Activated T-cell treated with anti-CD3 and anti-CD28 coated beads, Interleukin-2, amount 50 U/mL, for 48 hours (primary cell): ENCODE data around the gene SLC41A3.
"Not testable (repeated sequence)": the region's sequence is repeated elsewhere in the genome, so short reads cannot be mapped to it uniquely, and the experiment has no call there.

Experiments
- DNase-seq, 2 experiments: peaks; one replicate each; pipeline ENCODE4 v3.0.0-alpha.2; 2020

The SLC41A3 gene

GRCh38 chr3:126025116-126025729 lies 58.7 kb downstream of the SLC41A3 start:
- DNase-seq: peak in 1 of 2 experiments; percentile 4

- no peak for DNase-seq
These were observed 59.7 kb downstream of the SLC41A3 start for GRCh38 chr3:126024049-126024854.

- DNase-seq: no peak
These were observed 60.5 kb downstream of the SLC41A3 start for GRCh38 chr3:126023390-126023789.

GRCh38 chr3:126022741-126023359 lies 61.1 kb downstream of the SLC41A3 start:
- no peak for DNase-seq

- no peak for DNase-seq
These were observed 62.2 kb downstream of the SLC41A3 start for GRCh38 chr3:126021702-126022101.

GRCh38 chr3:126021224-126021623 lies 62.7 kb downstream of the SLC41A3 start:
- no peak for DNase-seq

- DNase-seq: no peak
These were observed 64.2 kb downstream of the SLC41A3 start for GRCh38 chr3:126019683-126020082.

- DNase-seq: no peak
These were observed 64.9 kb downstream of the SLC41A3 start for GRCh38 chr3:126018995-126019394.

GRCh38 chr3:126018545-126018944 lies 65.4 kb downstream of the SLC41A3 start:
- DNase-seq: no peak

GRCh38 chr3:126017362-126017761 lies 66.6 kb downstream of the SLC41A3 start:
- no peak for DNase-seq

- DNase-seq: no peak
These were observed 67.3 kb downstream of the SLC41A3 start for GRCh38 chr3:126016616-126017015.

- no peak for DNase-seq
These were observed 68.8 kb downstream of the SLC41A3 start for GRCh38 chr3:126015075-126015474.

- DNase-seq: no peak
These were observed 69.7 kb downstream of the SLC41A3 start for GRCh38 chr3:126014252-126014651.

GRCh38 chr3:126013751-126014156 lies 70.2 kb downstream of the SLC41A3 start:
- DNase-seq: peak in 1 of 2 experiments; percentile 4

GRCh38 chr3:126009181-126009580 lies 74.7 kb downstream of the SLC41A3 start:
- DNase-seq: no peak

GRCh38 chr3:126008219-126008618 lies 75.7 kb downstream of the SLC41A3 start:
- no peak for DNase-seq

- DNase-seq: no peak
These were observed 78.0 kb downstream of the SLC41A3 start for GRCh38 chr3:126005951-126006350.

GRCh38 chr3:126004692-126005091 lies 79.2 kb downstream of the SLC41A3 start:
- DNase-seq: no peak

- no peak for DNase-seq
These were observed 79.7 kb downstream of the SLC41A3 start for GRCh38 chr3:126004217-126004616.

GRCh38 chr3:126003447-126004190 lies 80.3 kb downstream of the SLC41A3 start:
- no peak for DNase-seq

GRCh38 chr3:126002189-126002588 lies 81.7 kb downstream of the SLC41A3 start:
- DNase-seq: no peak

- not testable (repeated sequence) for DNase-seq
These were observed 87.2 kb downstream of the SLC41A3 start for GRCh38 chr3:125996751-125997150.
